DMS153 (cell line): Measurements from ENCODE around the gene LRRC27.

Experiments
- DNase-seq: peaks from one replicate; lab custom pipeline; 2025; lab: John Stamatoyannopoulos, UW

LRRC27 gene

DNA sequence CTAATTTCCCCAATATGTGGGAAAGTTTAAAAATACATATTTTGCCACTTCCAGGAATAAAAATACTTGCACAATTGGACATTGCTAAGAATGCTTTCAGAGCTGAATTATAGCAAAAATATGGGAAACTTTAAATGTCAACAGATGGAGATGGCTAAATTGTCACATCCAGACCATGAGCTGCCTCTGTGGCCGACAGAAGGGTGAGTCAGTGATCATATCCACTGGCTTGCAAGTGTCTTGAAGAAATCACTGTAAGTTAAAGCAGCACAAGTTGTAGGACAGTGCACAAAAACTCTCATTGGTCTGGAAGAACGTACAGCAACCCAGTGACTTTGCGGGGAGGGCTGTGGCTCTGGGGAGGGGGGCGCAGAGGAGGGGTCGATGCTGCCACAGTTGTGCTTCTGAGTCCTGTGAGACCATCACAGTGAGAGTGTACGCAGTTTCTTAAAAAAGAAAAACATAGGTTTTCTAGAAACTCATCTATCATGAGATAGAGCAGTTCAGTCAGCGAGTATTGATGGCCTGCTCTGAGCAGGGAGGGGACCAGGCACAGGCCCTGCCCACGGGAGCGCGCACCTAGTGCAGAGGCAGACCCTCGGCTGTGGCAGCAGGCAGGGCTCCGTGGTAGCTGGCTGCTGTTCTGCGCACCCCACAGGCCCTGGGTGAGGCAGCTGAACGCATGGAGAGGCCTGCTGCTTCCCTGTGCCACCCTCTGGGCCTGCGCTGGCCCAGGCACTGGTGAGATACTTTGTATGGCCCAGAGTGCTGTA lies 25.5 kb downstream of the LRRC27 start:
- DNase-seq, result no peak

DNA sequence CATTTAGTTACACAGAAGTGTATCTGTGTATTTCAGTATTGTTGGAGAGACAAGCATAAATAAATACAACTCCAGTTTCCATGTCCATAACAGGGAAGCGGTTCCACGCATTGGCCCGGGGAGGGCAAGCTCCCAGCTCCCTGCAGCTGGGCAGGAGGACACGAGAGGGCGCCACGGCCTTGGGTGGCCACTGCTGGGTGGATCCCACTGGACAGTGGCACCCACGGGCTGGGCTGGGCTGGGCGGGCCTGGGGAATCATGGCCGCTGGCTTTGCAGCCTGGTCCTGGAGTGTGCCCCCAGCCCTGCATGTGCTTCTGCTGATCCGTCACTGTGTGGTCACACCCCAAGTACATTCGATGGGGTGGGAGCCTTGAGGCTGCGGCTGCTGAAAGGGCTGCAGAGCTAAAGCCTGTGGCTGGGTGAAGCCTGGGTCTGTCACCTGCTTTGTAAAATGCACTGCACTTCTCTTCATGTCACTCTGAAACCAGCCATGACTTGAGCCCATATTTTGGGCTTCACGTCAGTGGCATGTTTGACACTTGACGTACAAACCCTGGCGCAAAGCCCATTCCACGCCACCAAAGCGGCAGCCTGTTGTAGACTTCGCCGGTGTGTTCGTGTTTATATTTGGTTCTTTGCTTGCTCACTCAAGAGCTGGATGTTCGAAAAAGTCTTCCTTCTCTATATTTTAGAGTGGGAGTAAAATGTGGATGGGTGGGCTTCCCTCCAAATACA lies 27.5 kb downstream of the LRRC27 start:
- DNase-seq, result no peak

DNA sequence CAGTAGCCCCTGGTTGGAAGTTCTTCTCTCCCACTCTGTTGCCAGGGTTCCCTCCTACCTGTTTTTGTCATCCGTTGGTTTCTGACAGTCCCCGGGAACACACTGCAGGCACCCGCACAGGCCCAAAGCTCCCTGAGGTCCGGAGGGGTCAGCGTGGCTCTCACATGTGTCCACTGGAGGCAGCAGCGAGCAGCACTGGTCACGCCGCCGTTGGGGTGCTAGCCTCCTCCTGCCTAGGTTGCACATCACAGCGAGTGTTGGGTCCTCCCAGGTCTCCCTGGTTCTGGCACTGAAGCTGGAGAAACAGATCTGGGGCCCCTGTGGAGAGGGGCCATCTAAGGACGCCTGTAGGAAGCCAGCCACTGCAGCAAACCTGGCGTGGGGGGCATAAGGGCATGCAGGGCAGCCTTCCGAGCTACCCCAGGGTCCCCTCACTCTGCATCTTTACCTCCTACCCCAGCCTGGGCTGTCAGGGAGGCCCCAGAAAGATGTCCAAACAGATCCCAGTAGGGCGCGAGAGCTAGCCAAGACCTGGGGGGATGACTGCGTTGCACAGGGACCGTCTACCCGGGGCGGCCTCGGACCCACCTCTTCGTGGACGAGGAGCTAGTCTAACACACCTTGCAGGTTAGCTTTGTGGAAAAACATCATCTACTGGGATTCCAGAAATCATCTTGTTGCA lies 28.9 kb downstream of the LRRC27 start:
- DNase-seq, result no peak

DNA sequence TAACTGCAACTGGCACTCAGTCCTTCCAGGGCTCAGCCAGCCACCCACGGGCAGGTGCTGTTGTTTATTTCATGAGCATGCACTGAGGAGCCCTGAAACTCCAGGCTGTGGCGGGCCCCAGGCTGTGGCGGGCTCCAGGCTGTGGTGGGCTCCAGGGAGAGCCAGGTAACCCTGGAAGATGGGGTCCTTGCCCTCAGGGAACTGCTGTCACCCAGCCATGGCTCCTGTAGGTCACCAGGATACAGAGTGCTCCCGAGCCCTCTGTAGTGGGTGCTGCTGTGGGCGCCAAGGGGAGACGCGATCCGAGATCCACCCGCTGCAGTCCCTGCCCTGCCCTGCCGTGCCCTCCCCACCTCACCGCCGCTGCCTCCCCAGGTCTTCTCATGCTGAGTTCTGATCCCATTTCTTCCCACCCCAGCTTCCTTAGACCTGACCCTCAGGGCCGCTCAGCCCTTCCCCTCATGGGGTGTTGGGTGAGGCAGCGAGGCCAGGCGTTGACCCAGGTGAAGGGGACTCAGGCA lies 29.6 kb downstream of the LRRC27 start:
- DNase-seq, result no peak

DNA sequence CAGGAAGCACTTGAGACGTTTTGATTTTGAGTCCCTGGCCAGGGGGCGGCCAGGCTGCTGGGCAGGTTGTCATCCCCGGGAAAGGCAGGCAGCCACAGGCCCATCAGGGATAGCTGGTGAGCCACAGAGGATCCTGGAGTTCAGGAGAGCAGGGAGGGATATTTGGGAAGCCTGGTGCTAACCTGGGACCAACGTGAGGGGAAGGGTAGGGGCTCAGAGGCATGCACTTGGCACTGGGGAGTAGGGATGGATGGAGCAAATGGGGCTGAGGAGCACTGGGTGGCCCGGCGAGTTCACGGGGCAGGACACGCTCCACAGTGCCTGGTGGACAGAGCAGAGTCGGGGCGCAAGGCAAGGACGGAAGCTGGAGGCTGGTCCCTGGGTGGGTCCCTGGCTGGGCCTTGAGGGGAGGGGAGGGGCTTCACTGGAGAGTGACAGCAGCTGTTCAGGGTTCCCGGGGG lies 30.2 kb downstream of the LRRC27 start:
- no peak for DNase-seq

DNA sequence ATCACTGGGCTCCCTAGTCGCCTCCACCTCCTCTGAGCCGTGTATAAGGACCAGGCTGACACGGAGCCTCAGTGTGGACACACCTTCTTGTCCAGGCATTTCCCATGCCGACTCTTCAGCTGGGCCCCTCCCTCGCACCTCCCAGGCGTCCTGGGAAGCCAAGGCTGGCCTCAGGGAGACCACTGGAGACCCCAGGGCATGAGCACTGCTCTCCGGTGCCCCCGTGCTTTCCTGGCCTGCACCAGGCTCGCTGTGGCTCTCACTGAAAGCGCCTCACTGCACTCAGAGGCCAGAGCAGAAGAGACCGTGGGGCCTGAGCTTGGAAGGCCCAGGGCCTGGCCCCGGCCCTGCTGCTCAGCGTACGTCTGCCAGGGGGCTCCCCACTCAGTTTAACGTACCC lies 31.4 kb downstream of the LRRC27 start:
- no peak for DNase-seq

DNA sequence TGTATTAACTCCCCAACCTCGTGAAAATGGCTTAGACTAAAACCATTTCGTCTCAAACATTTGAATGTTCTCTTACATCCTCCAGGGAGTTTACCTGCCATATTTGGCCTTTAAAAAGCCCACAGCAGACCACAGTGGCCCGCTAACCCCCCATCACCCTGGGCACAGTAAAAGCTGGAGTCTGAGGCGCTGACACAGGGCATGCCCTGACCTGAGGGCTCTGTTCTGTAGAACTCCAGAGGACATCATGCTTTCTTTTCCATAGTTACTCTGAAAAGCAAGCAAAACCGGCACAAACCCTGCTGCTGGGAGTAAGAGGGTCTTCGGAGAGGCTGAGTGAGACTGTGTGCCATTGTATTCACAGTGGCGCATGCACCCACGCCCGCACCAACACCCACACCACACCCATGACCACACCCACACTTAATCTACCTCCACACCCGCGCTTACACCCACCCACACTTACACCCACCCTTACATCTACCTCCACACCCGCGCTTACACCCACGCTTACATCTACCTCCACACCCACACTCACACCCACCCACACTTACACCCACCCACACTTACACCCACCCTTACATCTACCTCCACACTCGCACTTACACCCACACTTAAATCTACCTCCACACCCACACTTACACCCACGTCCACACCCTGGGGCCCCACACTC lies 32.1 kb downstream of the LRRC27 start:
- no peak for DNase-seq

DNA sequence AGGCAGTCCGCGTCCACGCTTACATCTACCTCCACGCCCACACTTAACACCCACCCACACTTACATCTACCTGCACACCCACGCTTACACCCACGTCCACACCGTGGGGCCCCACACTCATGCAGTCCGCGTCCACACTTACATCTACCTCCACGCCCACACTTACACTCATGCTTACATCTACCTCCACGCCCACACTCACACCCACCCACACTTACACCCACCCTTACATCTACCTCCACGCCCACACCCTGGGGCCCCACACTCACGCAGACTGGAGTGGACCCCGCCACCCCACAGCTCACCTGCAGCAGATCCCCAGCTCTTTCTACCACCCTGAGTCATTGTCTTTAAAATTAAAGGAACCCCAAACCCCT lies 32.6 kb downstream of the LRRC27 start:
- no peak for DNase-seq

DNA sequence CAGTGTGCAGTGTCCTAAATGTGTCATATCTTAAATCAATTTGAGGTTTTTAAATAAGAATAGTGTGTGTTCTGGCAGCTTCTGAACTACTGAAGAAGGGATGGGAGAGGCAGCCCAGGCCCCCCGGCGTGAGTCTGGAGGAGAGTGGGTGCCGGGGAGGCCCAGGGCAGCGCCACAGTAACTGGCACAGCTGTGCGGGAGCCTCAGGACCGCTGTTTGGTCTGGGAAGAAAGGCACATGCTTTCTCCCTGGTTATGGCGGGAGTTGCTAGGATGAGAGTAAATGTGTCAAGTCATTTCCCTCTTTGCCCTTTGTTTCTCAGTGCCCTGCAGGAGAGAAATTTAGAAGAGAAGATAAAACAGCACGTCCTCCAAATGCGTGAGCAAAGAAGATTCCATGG lies 33.1 kb downstream of the LRRC27 start:
- DNase-seq, result no peak

DNA sequence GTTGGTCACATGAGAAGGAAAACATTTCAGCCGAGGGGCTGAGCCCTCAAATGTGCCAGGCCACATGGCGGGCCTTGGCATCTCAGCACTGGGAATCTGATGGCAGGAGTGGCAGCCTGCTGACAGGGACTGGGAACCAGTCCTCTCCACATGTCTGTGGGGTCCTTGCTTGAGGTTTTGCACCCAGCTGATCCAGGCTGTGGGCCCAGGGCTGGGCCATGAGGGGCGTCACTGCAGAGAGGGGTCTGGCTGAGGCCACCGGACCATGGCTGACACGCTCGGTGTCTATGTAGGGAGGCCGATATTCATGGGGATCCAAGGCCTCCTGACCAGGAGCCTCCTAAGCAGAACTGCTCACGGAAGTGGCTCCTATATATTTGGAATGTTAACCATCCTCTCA lies 34.0 kb downstream of the LRRC27 start:
- DNase-seq, result no peak

DNA sequence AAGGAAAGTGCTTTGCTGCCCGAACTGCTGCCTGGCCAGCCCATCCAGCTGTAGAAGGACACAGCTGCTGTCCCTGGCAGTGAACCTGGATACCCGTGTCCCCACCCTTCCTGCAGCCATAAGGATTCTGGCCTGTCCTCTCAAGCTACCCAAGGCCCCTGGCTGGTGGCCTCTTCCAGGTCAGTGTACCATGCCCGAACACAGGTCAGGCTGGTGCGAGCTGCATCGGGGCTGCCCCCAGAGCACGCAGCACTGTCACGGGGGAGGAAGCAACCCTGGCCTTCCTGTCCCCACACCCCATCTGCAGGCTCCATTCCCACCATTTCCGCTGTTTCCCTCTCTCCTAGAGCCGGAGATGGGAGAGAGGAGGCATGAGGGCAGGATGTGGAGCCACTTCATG lies 34.5 kb downstream of the LRRC27 start:
- no peak for DNase-seq

DNA sequence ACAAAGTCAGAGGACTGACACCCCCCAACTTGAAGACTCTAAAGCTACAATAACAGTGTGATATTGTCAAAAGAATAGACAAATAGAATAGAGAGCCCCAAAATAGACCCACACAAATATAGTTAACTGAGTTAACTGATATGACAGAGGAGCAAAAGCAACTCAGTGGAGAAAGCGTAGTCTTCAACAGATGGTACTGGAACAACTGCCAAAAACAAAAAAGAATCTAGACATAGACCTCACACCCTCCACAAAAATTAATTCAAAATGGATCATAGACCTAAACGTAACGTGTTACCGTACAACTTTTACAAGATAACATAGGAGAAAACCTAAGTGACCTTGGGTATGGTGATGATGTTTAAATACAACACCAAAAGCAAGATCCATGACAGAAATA lies 36.4 kb downstream of the LRRC27 start:
- DNase-seq, result no peak

DNA sequence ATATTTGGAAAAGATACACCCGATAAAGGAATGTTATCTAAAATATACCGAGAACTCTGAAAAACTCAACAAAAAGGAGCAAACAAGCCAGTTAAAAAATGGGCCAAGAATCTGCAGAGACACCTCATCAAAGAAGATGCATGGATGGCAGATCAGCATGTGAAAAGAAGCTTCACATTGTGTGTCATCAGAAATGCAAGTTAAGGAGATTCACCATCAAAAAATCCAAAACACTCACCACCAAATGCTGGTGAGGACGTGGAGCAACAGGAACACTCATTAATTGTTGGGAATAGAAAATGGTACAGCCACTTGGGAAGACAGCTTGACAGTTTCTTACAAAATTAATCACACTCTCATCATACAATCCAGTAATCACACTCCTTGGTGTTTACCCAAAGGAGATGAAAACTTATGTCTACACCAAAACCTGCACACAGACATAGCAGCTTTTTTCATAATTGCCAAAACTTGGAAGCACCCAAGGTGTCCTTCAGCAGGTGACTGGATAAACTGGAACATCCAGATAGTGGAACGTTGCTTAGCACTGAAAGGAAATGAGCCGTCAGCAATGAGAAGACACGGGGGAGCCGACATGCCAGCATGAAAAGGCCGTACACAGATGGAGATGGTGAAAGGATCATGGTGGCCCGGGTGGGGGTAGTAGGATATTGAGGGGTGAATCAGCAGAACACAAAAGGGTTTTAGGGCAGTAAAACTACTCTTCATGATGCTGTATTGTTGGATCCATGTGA lies 37.1 kb downstream of the LRRC27 start:
- no peak for DNase-seq

DNA sequence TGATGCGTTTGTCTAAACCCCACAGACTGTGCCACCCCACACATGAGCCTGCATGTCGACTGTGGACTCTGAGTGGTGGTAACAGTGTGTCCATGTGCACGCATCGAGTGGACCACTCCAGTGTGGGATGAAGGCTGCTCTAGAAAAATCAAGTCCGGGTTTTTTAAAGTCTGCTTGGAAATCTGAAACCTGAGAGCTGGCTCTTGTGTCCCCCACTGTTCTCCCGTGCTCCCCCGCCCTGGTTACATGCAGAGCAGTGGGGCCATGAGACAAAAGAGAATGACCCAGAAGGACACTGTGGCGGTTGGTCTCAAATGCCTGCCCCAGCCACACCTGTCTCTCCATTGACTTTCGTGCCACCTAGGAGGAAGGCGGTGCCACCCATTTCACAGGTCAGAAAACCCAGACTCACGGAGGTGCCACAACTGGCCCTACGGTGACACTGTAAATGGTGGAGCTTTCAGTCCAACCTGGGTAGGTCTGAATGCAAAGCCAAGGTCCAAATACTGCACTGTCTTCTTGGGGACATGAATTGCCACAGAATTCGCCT lies 37.7 kb downstream of the LRRC27 start:
- no peak for DNase-seq

DNA sequence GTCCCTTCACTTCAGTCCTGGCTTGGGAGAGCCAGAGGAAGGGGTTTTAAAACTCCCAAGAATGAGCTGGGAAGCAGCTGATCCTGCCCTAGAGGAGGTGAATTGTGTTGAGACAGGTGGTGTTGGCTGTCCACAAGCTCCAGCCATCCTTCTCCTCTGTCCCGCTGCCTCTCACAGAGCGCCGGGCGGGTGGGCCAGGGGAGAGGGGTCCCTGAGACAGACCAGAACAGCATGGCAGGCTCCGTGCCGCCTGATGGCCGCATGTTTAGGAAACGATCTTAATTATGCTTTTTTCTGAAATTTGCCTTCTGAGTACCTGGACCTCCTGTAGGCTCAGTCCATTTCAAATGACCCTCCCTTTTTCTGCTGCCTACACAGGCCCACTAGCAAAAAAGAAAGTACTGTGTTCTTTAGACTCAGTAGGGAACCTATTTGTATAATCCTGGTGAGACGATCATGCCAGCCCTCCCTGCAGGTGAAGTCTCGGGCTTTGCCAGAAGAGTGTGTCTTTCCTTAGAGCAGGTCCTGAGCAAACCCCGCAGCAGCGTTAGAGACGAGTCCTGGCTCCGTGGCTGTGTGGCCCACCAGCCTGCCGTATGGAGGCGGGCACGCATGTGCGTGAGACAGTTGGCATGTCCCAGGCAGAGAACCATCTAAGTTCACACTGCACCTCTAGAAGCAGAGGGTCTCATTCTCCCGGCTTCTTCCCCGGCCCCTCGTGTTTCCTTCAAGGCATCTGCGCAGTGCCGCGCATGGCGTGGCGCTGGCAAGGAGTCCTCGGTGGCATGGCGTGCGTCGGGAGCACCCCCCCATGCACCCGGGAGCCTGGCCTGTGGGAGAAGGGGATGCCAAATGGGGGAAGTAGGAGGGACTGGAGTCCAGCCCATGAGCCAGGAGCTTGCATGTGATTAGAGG lies 38.7 kb downstream of the LRRC27 start:
- DNase-seq, result no peak

DNA sequence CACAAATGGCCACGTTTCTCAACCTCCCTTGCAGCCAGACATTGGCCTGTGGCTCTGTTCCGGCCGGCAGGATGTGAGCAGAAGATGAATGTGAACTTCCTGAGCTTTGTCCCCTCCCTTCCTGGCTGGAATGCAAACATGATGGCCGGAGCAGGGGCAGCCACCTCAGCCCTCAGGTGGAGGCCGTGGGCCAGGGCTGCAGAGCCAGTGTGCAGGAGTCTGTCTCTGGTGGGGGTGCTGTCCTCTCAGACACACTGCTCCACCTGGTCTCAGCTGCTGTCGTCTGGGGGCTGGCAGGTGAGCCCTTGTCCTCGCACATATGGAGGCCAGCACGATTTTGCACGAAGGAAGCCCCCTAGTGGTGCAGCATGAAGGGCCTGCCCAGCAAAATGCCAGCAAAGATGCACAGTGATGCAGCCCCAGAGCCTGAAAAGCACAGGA lies 39.7 kb downstream of the LRRC27 start:
- no peak for DNase-seq

DNA sequence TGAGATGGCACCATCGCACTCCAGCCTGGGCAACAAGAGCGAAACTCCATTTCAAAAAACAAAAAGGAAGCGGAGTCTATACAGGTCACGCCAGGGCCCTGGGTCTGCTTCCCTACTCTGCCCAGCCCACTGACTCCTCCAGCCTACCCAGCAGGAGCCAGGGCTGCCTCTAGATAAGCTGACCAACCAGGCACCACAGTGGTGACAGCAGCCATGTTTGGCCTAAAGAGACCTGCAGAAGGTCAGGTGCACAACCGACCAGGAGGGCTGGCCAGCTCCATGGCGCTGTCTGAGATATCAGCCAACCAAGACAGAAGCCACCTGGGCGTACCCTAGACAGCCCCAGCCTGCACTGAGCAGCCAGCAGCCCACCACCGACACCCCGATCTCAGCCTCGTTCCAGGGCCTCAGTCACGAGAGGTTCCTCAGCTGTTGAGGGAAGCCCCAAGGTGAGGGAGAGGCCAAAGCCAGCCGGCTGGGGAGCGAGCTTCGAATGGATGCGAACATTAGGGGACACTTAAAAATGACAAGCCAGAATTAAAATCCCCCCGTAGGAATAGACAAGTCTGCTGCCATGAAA lies 40.6 kb downstream of the LRRC27 start:
- no peak for DNase-seq

DNA sequence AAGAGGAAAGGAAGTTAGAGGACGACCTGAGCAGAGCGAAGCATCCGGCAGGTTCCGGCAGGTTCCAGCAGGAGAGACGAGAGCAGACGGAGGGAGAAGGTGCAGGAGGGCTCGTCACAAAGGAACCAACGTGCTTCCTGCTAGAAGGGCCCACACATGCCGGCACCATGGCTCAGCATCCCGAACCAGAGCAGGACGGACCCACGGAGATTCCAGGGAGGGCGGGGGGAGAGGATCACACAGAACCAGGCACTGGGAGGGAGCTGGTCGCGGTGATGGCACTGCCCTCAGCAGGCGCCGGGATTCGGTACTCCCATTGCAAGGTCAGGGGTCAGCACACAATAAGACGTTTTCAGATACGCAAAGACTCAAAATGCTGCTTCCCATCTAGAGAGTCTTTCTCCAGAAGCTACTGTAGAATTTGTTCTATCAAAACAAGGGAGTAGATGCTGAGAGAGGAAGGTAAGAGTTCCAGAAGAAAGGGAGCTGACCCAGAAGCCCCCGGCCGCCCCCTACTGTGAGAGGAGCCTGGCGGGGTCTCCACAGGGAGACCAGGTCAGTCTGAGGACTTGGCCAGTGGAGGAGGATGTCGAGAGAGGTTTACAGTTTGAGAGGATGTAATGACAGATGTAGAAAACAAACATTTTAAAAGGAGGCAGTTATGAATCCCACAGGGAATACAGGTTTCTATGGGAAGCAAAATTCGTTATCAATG lies 41.4 kb downstream of the LRRC27 start:
- DNase-seq, result no peak

DNA sequence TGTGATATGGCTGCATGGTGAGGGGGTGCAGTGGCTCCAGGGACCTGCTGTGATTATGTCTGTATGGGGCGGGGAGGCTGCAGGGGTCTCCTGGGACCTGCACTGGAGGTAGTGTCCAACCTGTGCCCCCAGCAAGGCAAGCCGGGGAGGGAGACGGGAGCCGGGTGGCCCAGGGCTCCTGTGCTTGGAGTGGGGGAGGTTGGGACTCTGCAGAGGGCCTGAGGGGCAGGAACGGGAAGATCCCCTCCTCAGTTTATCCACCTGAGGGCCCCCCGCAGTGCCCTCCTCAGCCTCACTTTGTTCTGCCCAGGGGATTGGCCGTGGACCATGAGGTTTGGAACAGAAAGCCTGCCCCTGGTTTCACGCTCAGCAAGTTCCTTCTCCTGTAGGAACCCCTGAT lies 42.2 kb downstream of the LRRC27 start:
- no peak for DNase-seq
